GM12878 (cell line): ENCODE results near the gene ADAMTSL5. TPM values are rescaled to one million over a fixed set of nuclear protein-coding genes. Genes with fewer than 3 reads are reported as not detected.

Source experiments
- ATAC-seq: fragments of 200-7000 bp; cut with Tn5 transposase; 3 replicates; pipeline ENCODE4 v1.9.1; 2020; ENCODE audit warnings: mild to moderate bottlenecking, moderate library complexity
- BruUV-seq: library from RNA; stranded (reverse); fragments of 400-500 nt; replicated peaks from 2 replicates; lab custom pipeline; 2021; lab: Mats Ljungman, UMichigan
- CTCF ChIA-PET: fragments of 300-600 bp; sonication (Branson Sonifier 250); formaldehyde crosslinking; extraction: SDS; loops from one replicate; lab custom pipeline; 2021; ENCODE audit warnings: inconsistent platforms; lab: Yijun Ruan, JAX
- POLR2A ChIA-PET: fragments of 350-600 bp; formaldehyde crosslinking; extraction: SDS; loops from one replicate; lab custom pipeline; 2021; ENCODE audit warnings: inconsistent platforms; lab: Charles Lee
- RAD21 ChIA-PET: fragments of 300-600 bp; sonication (Branson Sonifier 250); formaldehyde crosslinking; loops from one replicate; lab custom pipeline; 2023; ENCODE audit warnings: antibody characterized with exemption; ENCODE audit not compliant: unreplicated experiment; lab: Charles Lee
- SMC1A ChIA-PET: fragments of 300-600 bp; sonication (Branson Sonifier 250); formaldehyde crosslinking; loops from one replicate; lab custom pipeline; 2023; ENCODE audit not compliant: unreplicated experiment, uncharacterized antibody; lab: Charles Lee
- DNase-seq: peaks from one replicate; pipeline ENCODE4 v3.0.0-alpha.2; 2011; ENCODE audit warnings: low read depth, low spot score
- FAIRE-seq: peaks from 3 replicates; lab custom pipeline; 2011; peaks lifted over from hg19 to GRCh38; lab: Jason Lieb, UNC
- H2AFZ ChIP-seq: 2 replicates; pipeline ENCODE4 v1.6.0; 2011; ENCODE audit warnings: low read depth, low read length, control low read depth; ENCODE audit not compliant: control insufficient read depth
- H3K27ac ChIP-seq: 2 replicates; pipeline ENCODE4 v1.5.1; 2011; ENCODE audit warnings: control low read depth; ENCODE audit not compliant: control insufficient read depth, insufficient read depth
- H3K27me3 ChIP-seq, 2 experiments: replicated peaks in 1 of 2; 2 replicates each; pipeline versions ENCODE4 v1.6.0 to v1.6.1; 2011; ENCODE audit warnings: low read length in 1 of 2; ENCODE audit not compliant: control insufficient read depth in 2 of 2, insufficient read depth in 2 of 2
- H3K36me3 ChIP-seq, 2 experiments: 2 replicates each; pipeline ENCODE4 v1.5.1; 2011; ENCODE audit warnings: low read length in 1 of 2; ENCODE audit not compliant: control insufficient read depth in 2 of 2, insufficient read depth in 2 of 2
- H3K4me1 ChIP-seq: 2 replicates; pipeline ENCODE4 v1.6.1; 2011; ENCODE audit warnings: mild to moderate bottlenecking, low read length, moderate library complexity, mixed read lengths; ENCODE audit not compliant: control insufficient read depth, insufficient read depth
- H3K4me2 ChIP-seq: 2 replicates; pipeline ENCODE4 v1.6.0; 2011; ENCODE audit warnings: control low read depth; ENCODE audit not compliant: control insufficient read depth, insufficient read depth
- H3K4me3 ChIP-seq: fragments of 200-600 bp; sonication (generic); 2 replicates; pipeline ENCODE4 v1.5.1; 2016
- H3K79me2 ChIP-seq: 2 replicates; pipeline ENCODE4 v1.6.0; 2011; ENCODE audit warnings: low read length; ENCODE audit not compliant: control insufficient read depth, insufficient read depth
- H3K9ac ChIP-seq: 2 replicates; pipeline ENCODE4 v1.8.0; 2011; ENCODE audit warnings: low read length, control low read depth, mixed read lengths; ENCODE audit not compliant: control insufficient read depth, insufficient read depth
- H3K9me3 ChIP-seq: replicated peaks from 3 replicates; pipeline ENCODE4 v1.5.1; 2011; ENCODE audit warnings: mild to moderate bottlenecking, low read length; ENCODE audit not compliant: control insufficient read depth, insufficient read depth
- H4K20me1 ChIP-seq: 2 replicates; pipeline ENCODE4 v1.6.0; 2011; ENCODE audit not compliant: control insufficient read depth, insufficient read depth
- MEF2B ChIP-seq: fragments of 450-650 bp; IDR thresholded peaks from 2 replicates; pipeline ENCODE4 v1.6.1; 2018; ENCODE audit warnings: mild to moderate bottlenecking, moderate library complexity; ENCODE audit not compliant: partially characterized antibody, poor library complexity, severe bottlenecking
- PKNOX1 ChIP-seq: fragments of 450-650 bp; IDR thresholded peaks from 2 replicates; pipeline ENCODE4 v1.6.1; 2016; ENCODE audit warnings: mild to moderate bottlenecking
- RELB ChIP-seq: fragments of 450-650 bp; IDR thresholded peaks from 2 replicates; pipeline ENCODE4 v1.6.1; 2017; ENCODE audit warnings: low read depth, mild to moderate bottlenecking, moderate library complexity
- TAF1 ChIP-seq: IDR thresholded peaks from 2 replicates; pipeline ENCODE4 v1.6.1; 2011; ENCODE audit warnings: mild to moderate bottlenecking, low read depth, low read length, borderline replicate concordance
- ZSCAN29 ChIP-seq: fragments of 450-650 bp; IDR thresholded peaks from 2 replicates; pipeline ENCODE4 v1.6.1; 2017; ENCODE audit warnings: mild to moderate bottlenecking, moderate library complexity
- WGBS: methylation state at CpG from one replicate; pipeline ENCODE4 v1.1.6; 2016; ENCODE audit warnings: low lambda C conversion rate; ENCODE audit not compliant: insufficient replicate concordance, insufficient coverage; ENCODE audit errors: missing lambda C conversion rate; 5-methylcytosine and 5-hydroxymethylcytosine counted together
- in situ Hi-C: fragments of 300-500 bp; cut with MboI; formaldehyde crosslinking; loops from 9 replicates; pipeline ENCODE4 v1.14.3; 2018; ENCODE audit warnings: mixed read lengths
- intact Hi-C: fragments of 100-400 bp; cut with micrococcal nuclease; formaldehyde crosslinking; loops from one replicate; pipeline ENCODE4 v1.14.2; 2022; ENCODE audit not compliant: unreplicated experiment
- polyA plus RNA-seq, 11 experiments: library from polyadenylated mRNA; depleted of rRNA in 4 of 11; unstranded in 6 of 11; stranded (reverse) in 5 of 11; fragments of >200 nt; fragmentation: Nextera tagmentation in 4 of 11; fragmentation: Illumina TruSeq in 1 of 11; extraction: Ambion mirVana in 4 of 11; extraction: Trizol in 1 of 11; gene quantifications; 1 replicate in 1 of 11; 2 replicates in 10 of 11; pipeline versions ENCODE4 v1.2.1 to v1.2.3, GENCODE V29; 2011 to 2016; ENCODE audit warnings: inconsistent platforms in 2 of 11, missing spikeins in 2 of 11, low read depth in 1 of 11
- total RNA-seq, 4 experiments: library from RNA; depleted of rRNA in 3 of 4; stranded (reverse); fragments of >200 nt in 3 of 4; fragmentation: Illumina TruSeq in 1 of 4; extraction: Trizol in 1 of 4; gene quantifications; 2 replicates each; pipeline versions ENCODE4 v1.2.1 to v1.2.3, GENCODE V29; 2013 to 2021

The ADAMTSL5 gene
- total and polyA plus RNA-seq, 10 of the 15 experiments (the other 5 are each of a cell fraction or from before 2014, with no cell fraction given) = 0.04 to 0.83 (median 0.32) TPM; not detected in 4

GRCh38 chr19:1483979-1484428, 28.8 kb downstream of the ADAMTSL5 start:
- ATAC-seq (no peak), DNase-seq (no peak), FAIRE-seq (no peak)
- H3K9ac ChIP-seq = no peak overlapping the region
- intact Hi-C loops (no loop called here), in situ Hi-C loops (no loop called here)
- H3K9me3 ChIP-seq = no peaks in the 10 kb centered on the region
- H3K36me3 ChIP-seq = no peaks in the 10 kb centered on the region
- ChIA-PET POLR2A (no interaction called here), RAD21 (no interaction called here), SMC1A (no interaction called here), CTCF (no interaction called here)
- no peak overlapping the region for H2AFZ ChIP-seq
- TF ChIP-seq TAF1 (no peak), RELB (no peak), ZSCAN29 (no peak), PKNOX1 (no peak), MEF2B (no peak)
- WGBS = 73% methylated on average over 17 of the region's 23 CpGs
- no peaks in the 10 kb centered on the region for H3K4me1 ChIP-seq
- no peak overlapping the region for H3K27ac ChIP-seq
- no peak overlapping the region for H3K4me3 ChIP-seq
- H3K27me3 ChIP-seq = no peaks in the 10 kb centered on the region
- no peak overlapping the region for H3K4me2 ChIP-seq
- H4K20me1 ChIP-seq = no peaks in the 10 kb centered on the region
- peaks cover under 1% of the 10 kb centered on the region; the same call in 1 of the 2 replicates for H3K79me2 ChIP-seq
- BruUV-seq = no TSS peak
